OCI-LY7 (cell line): ENCODE measurements around the gene FBXW8.

Experiments
- CTCF ChIP-seq: fragments of 200-600 bp; sonication (generic); conservative IDR thresholded peaks from 2 replicates; pipeline ENCODE4 v1.5.1; 2014; ENCODE audit warnings: mild to moderate bottlenecking, antibody characterized with exemption, low read length, moderate library complexity, mixed read lengths
- EZH2phosphoT487 ChIP-seq: fragments of 200-600 bp; sonication (generic); IDR thresholded peaks from 2 replicates; pipeline ENCODE4 v1.6.1; 2018; ENCODE audit warnings: low read depth, borderline replicate concordance, mild to moderate bottlenecking, mixed run types, antibody characterized with exemption, low read length, moderate library complexity, mixed read lengths

GRCh38 chr12:116933091-116933490 lies 22.3 kb downstream of the FBXW8 start:
- TF ChIP-seq CTCF (no peak), EZH2phosphoT487 (no peak)
